Esophagus muscularis mucosa (tissue), 4 donors: ENCODE data around the gene NTRK3. TPM values are rescaled to one million over a fixed set of nuclear protein-coding genes. Genes with fewer than 3 reads are reported as not detected.

Experiments
- DNase-seq: peaks from one replicate; pipeline ENCODE4 v3.0.0-alpha.2; 2017; ENCODE audit errors: extremely low spot score
- H3K27ac ChIP-seq, 4 donors: fragments of 200-600 bp; sonication (generic); replicated peaks in 1 of 4; 1 replicate in 3 of 4; 2 replicates in 1 of 4; pipeline ENCODE4 v1.5.1; 2016 to 2019; ENCODE audit warnings: mild to moderate bottlenecking in 1 of 4
- H3K27me3 ChIP-seq, 4 donors: fragments of 200-600 bp; sonication (generic); one replicate each; pipeline versions ENCODE4 v1.5.1 to v1.6.0; 2016 to 2019
- H3K36me3 ChIP-seq, 4 donors: fragments of 200-600 bp; sonication (generic); one replicate each; pipeline ENCODE4 v1.5.1; 2016 to 2019
- H3K4me1 ChIP-seq, 4 donors: fragments of 200-600 bp; sonication (generic); one replicate each; pipeline ENCODE4 v1.5.1; 2016 to 2019
- H3K4me3 ChIP-seq, 4 donors: fragments of 200-600 bp; sonication (generic); 1 replicate in 2 of 4; 2 replicates in 2 of 4; pipeline ENCODE4 v1.5.1; 2016 to 2019; ENCODE audit warnings: mild to moderate bottlenecking in 4 of 4, moderate library complexity in 1 of 4
- H3K9me3 ChIP-seq, 4 donors: fragments of 200-600 bp; sonication (generic); 1 replicate in 3 of 4; 2 replicates in 1 of 4; pipeline ENCODE4 v1.5.1; 2016 to 2019
- EP300 ChIP-seq: sonication (generic); formaldehyde crosslinking; IDR thresholded peaks from one replicate; pipeline ENCODE4 v1.6.1; 2017; ENCODE audit warnings: antibody characterized with exemption
- POLR2A ChIP-seq: fragments of 450-650 bp; IDR thresholded peaks from one replicate; pipeline ENCODE4 v1.6.1; 2017; ENCODE audit warnings: antibody characterized with exemption, moderate library complexity, mild to moderate bottlenecking, low read depth
- POLR2AphosphoS5 ChIP-seq, 2 donors: sonication (generic); formaldehyde crosslinking; IDR thresholded peaks; one replicate each; pipeline ENCODE4 v1.6.1; 2017; ENCODE audit warnings: antibody characterized with exemption in 2 of 2
- WGBS: methylation state at CpG from one replicate; pipeline ENCODE4 v1.1.5; 2018; 5-methylcytosine and 5-hydroxymethylcytosine counted together
- intact Hi-C: fragments of 100-400 bp; cut with DNase I; formaldehyde crosslinking; loops from one replicate; pipeline ENCODE4 v1.15.1; 2023
- total RNA-seq, 4 donors: library from RNA; depleted of rRNA; stranded (reverse); fragments of >200 nt; gene quantifications; one replicate each; pipeline versions ENCODE4 v1.1.0 to v1.2.1, GENCODE V29; 2016
- TF ChIP-seq, protein P1 (sequence below), 3 experiments: fragments of 200-600 bp in 2 of 3; fragments of 450-650 bp in 1 of 3; sonication (generic) in 2 of 3; IDR thresholded peaks; one replicate each; pipeline ENCODE4 v1.5.1; 2017 to 2019; ENCODE audit warnings: antibody characterized with exemption in 3 of 3, mild to moderate bottlenecking in 2 of 3, moderate library complexity in 1 of 3

Gene NTRK3
- total RNA-seq, 4 donors from 2014 or later, result 1.7 to 6.3 (median 3.0) TPM

DNA sequence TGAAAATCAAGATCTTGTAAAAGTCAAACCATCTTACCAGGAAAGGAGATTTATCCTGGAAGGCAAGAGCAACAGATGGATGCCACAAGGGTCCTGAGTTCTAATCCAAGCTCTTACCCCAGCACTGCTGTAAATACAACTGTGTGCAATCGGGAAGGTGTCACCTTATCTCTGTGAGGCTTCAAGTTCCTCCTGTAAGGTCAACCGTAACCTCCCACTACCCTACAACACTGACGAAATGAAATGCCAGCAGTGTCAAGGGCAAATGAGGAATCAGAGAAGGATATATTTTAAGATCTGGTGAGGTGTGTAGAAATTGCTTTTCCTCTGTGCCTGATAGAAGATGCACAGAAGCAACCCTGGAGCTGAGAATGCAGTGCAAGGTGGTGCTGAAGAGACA, 207.8 kb downstream of the NTRK3 start:
- intact Hi-C loops, result no loop called here
- DNase-seq, result no peak
- TF ChIP-seq, protein P1, sequence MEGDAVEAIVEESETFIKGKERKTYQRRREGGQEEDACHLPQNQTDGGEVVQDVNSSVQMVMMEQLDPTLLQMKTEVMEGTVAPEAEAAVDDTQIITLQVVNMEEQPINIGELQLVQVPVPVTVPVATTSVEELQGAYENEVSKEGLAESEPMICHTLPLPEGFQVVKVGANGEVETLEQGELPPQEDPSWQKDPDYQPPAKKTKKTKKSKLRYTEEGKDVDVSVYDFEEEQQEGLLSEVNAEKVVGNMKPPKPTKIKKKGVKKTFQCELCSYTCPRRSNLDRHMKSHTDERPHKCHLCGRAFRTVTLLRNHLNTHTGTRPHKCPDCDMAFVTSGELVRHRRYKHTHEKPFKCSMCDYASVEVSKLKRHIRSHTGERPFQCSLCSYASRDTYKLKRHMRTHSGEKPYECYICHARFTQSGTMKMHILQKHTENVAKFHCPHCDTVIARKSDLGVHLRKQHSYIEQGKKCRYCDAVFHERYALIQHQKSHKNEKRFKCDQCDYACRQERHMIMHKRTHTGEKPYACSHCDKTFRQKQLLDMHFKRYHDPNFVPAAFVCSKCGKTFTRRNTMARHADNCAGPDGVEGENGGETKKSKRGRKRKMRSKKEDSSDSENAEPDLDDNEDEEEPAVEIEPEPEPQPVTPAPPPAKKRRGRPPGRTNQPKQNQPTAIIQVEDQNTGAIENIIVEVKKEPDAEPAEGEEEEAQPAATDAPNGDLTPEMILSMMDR (IDR thresholded peaks at IDR 0.05), result no peak
- TF ChIP-seq POLR2AphosphoS5 (IDR thresholded peaks at IDR 0.05) (no peak), POLR2A (no peak), EP300 (no peak)
- Histone ChIP-seq H3K4me3 (no peak overlapping the region), H3K27ac (no peak overlapping the region), H3K4me1 (peaks cover 0 to 5% (median 0%) of the 10 kb centered on the region in 4 donors), H3K36me3 (no peaks in the 10 kb centered on the region), H3K27me3 (no peaks in the 10 kb centered on the region), H3K9me3 (no peaks in the 10 kb centered on the region)
- WGBS, result 73% methylated on average over 3 of the region's 3 CpGs

- Histone ChIP-seq H3K4me3 (no peak overlapping the region), H3K4me1 (peaks cover 0 to 5% (median 0%) of the 10 kb centered on the region in 4 donors), H3K9me3 (no peaks in the 10 kb centered on the region), H3K36me3 (no peaks in the 10 kb centered on the region), H3K27me3 (no peaks in the 10 kb centered on the region), H3K27ac (no peak overlapping the region)
- DNase-seq, result no peak
- intact Hi-C loops, result no loop called here
- WGBS, result 69% methylated on average over 2 of the region's 2 CpGs
- TF ChIP-seq EP300, result no peak
- TF ChIP-seq, protein P1 (IDR thresholded peaks at IDR 0.05), result no peak
- TF ChIP-seq POLR2A, result no peak
- TF ChIP-seq POLR2AphosphoS5 (IDR thresholded peaks at IDR 0.05), result no peak
Observed at GRCh38 chr15:88048237-88048636, 208.3 kb downstream of the NTRK3 start.

DNA sequence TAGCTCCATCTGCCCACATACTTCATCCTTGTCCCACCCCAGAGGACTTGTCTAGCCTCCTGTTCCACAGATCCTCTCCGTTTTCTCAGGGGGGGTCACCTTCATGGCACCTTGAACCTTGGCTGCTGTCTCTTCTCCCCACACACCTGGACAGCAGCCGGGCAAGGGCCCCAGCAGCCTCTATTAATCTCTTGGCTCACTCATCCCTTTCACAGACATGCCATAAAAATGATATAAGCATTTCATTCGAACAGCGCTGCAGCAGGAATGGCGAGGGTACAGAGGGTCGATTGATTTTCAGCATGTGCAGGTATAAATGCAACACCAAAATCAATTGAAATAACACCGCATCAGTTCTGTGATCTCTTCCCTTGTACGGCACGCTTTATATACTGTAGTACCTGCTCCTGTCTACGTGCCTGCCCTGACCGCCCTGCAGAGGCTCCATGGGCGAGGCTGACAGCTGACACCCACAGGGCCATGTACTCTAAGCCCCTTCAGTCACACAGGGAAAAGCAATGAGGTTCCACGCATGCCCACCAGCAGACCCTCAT, 209.9 kb downstream of the NTRK3 start:
- Histone ChIP-seq H3K36me3 (no peaks in the 10 kb centered on the region), H3K27me3 (no peaks in the 10 kb centered on the region), H3K27ac (no peak overlapping the region), H3K4me1 (peaks cover 0 to 5% (median 0%) of the 10 kb centered on the region in 4 donors), H3K9me3 (no peaks in the 10 kb centered on the region), H3K4me3 (no peak overlapping the region)
- no peak for DNase-seq
- TF ChIP-seq, protein P1 (IDR thresholded peaks at IDR 0.05), result no peak
- TF ChIP-seq POLR2A, result no peak
- no peak for TF ChIP-seq POLR2AphosphoS5 (IDR thresholded peaks at IDR 0.05)
- no peak for TF ChIP-seq EP300
- intact Hi-C loops, result no loop called here
- WGBS, result 90% methylated on average over 13 of the region's 13 CpGs

GRCh38 chr15:88043396-88043795, 213.1 kb downstream of the NTRK3 start:
- intact Hi-C loops, result no loop called here
- TF ChIP-seq POLR2A, result no peak
- no peak for TF ChIP-seq POLR2AphosphoS5 (IDR thresholded peaks at IDR 0.05)
- TF ChIP-seq, protein P1 (IDR thresholded peaks at IDR 0.05), result no peak
- TF ChIP-seq EP300, result no peak

GRCh38 chr15:88042047-88042446, 214.5 kb downstream of the NTRK3 start:
- Histone ChIP-seq H3K4me3 (no peak overlapping the region), H3K27ac (no peak overlapping the region), H3K27me3 (no peaks in the 10 kb centered on the region), H3K36me3 (no peaks in the 10 kb centered on the region), H3K4me1 (no peaks in the 10 kb centered on the region), H3K9me3 (no peaks in the 10 kb centered on the region)
- 84% methylated on average over 5 of the region's 5 CpGs for WGBS
- DNase-seq, result no peak
- TF ChIP-seq EP300 (no peak), POLR2AphosphoS5 (IDR thresholded peaks at IDR 0.05) (no peak), POLR2A (no peak)
- TF ChIP-seq, protein P1 (IDR thresholded peaks at IDR 0.05), result no peak
- intact Hi-C loops, result no loop called here

More at GRCh38 chr15:88043396-88043795, 213.1 kb downstream of the NTRK3 start:
- no peaks in the 10 kb centered on the region for H3K27me3 ChIP-seq
- WGBS, result 82% methylated on average over 1 of the region's 1 CpG
- H3K9me3 ChIP-seq, result no peaks in the 10 kb centered on the region
- H3K4me1 ChIP-seq, result no peaks in the 10 kb centered on the region
- DNase-seq, result no peak
- H3K4me3 ChIP-seq, result no peak overlapping the region
- no peak overlapping the region for H3K27ac ChIP-seq
- no peaks in the 10 kb centered on the region for H3K36me3 ChIP-seq
